HG02884 (cell line): ENCODE data around the gene NPHP4.

Experiments used
- ATAC-seq: cut with Tn5 transposase; IDR thresholded peaks from one replicate; pipeline ENCODE4 v1.9.1; 2021; ENCODE audit warnings: mild to moderate bottlenecking, moderate library complexity; ENCODE audit not compliant: unreplicated experiment

NPHP4 gene

DNA sequence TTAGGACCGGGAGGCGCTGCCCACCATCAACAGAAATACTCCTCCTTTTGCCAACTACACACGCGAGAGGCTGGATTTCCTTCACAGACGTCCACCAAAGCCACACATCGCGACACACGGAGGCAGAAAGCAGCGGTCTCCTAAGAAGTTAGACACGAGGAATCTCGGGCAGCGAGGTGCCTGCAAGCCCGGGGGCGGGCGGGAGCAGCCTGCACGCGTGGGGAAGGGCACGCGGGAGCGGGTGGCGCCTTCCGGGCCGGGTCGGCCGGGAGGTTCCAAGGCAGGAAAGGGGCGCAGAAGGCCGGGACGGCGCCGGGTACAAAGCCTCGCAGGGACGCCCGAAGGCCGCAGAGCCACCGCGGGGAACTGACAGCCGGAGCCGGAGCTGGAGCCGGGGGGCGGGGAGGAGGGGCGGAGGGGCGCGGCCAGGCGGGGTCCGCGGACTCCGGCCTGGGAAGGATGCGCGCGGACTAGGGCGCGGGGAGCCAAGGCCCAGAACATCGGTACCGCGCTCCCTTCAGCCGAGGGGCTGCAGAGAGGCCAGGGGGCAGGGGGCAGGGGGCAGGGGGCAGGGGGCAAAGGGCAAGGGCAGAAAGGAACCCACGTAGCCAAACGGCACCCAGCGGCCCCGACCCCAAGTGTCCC is 722 bp downstream of the NPHP4 start:
- ATAC-seq, result peak; percentile 8

DNA sequence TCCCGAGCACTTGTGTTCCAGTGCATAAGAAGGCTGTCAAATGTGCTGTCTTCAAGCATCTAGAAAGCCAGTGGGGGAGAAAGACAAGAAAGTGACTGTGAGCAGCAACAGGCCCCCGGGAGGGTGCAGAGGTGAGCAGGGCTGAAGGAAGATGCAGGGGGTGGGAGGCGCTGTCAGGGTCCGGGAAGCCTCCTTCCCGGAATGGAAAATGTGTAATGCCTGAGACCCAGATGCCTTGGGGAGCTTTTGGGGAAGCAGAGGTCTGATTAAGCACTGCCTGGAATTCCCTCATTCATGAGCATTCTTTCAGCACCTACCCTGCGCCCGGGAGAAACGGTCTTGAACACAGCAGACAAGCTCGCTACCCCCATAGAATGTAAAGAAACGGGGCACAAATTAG is 1.3 kb downstream of the NPHP4 start:
- no peak for ATAC-seq

DNA sequence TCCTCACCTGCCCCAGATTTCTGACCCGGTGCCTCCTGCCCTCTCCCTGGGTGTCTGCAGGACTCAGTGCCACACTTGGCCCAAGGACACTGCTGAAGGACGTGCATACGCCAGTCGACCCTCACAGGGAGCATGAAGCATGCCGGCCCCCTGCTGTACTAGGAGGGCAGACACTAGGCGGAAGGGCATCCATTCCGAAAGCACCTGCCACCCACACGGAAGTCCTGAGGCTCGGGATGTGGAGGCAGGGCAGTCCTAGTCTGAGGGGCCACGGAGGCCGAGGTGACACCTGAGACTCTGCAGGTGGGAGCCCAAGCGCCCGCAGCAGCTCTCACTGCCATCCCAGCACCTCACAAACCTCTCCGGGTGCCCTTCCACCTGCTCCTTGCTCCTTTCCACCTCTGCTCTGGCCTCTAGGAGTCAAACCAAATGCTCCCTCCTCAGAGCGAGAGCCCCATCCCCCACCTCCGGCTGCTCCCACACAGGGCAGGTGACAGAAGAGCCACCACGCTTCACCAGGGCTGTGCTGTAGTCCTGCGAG is 2.4 kb downstream of the NPHP4 start:
- ATAC-seq, result no peak

DNA sequence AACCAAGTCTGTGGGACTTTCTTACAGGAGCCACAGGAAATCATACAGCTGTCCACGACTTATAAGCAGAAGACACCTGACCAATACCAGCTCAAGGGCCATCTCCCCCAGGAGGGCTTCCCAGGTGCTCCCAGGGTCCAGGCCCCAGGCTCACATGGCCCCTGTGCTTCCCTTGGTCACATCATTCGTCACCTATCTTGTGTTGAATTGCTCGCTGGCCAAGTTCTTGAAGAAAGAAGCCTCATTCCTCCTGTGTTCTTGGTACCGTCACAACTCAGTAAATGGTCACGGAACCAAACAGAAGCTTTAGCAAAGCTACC is 3.0 kb downstream of the NPHP4 start:
- no peak for ATAC-seq

DNA sequence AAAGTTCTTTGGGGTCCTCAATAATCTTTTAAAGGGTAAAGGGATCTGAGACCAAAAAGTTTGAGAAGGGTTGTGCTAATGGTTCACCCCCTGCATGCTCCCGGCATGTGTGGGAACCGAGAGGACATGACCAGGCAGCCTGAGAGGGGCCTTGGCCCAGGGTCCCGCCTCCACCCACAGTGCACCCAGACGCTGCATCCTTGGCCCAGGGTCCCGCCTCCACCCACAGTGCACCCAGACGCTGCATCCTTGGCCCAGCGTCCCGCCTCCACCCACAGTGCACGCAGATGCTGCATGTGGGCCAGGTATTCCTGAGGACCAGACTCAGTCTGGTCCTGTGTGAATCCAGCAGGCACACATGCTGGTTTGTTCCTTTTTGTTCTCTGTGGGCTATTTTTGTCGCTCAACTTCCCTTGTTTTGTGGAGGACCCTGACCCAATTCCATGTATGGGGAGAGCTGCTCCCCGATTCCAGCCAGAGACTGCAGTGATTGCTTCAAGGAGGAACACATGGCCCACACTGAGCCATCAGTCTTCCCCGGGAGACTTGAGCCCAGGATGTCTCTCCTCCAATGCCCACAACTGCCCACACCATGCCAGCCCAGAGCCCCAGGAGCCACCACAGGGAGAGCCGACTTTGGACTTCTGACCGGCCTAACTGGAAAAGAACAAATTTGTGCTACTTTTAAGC is 3.5 kb downstream of the NPHP4 start:
- no peak for ATAC-seq

DNA sequence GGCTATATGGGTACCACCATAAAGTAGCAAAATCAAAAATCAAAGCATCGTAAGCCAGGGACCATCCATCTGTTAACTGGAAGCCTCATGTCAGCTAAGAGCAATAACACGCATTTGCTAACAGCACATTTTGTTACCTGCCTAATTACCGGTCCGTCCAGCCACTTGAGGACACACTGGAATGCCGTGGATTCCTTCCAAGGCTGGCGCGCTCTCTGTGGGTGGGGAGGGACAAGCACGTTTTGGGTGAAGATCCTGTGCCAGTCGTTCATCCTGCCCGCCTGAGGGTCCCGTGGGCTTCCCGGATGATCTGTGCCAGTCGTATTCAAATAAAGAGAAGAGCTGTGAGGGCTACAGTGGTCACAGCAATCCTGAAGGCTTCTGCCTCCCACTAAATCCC is 6.2 kb downstream of the NPHP4 start:
- no peak for ATAC-seq

DNA sequence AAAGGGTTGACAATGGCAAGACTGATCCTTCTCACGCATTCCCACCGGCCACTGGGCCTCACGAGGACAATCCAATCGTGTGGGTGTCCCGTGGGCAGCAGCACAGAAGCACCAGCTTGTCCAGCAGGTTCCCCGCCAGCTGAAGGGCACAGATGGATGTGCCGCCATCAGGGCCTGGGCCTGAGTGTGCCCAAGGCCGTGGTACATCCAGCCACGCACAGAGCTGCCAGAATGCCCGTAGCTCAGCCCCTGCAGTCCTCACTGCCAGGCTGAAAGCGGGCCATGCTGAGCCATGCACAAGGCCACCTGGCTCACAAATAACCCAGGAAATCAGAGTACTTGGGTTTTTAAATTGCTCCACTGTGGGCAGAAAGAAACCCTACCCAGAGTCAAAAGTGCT is 7.0 kb downstream of the NPHP4 start:
- no peak for ATAC-seq

DNA sequence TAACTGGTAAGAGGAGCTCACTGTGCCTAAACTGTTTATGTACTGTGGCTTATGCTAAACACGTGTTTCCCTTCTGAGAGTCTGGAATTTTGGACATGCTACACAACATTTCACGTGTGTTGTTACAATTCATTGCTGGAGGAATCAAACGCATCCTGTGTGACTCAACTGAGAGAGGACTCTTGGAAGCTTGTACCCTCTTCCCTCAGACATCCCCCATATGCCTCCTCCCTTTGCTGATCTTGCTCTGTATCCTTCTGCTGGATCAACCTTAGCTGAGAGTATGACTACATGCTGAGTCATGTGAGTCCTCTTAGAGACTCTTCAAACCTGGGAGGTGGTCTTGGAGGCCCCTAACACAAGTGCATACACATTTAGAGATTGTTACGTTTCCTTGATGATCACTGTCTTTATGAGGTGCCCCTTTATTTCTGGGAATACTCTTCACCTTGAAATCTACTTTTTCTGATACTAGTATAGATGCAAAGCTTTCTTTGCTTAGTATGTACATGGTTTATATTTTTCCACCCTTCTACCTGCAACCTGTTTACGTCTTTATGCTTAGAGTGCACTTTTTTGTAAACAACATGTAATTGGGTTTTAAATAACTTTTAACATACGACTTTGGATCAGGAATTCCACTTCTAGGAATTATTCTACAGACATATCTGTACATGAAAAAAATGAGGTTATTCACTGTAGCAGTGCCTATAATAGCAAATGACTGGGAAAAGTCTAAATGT is 8.7 kb downstream of the NPHP4 start:
- no peak for ATAC-seq

DNA sequence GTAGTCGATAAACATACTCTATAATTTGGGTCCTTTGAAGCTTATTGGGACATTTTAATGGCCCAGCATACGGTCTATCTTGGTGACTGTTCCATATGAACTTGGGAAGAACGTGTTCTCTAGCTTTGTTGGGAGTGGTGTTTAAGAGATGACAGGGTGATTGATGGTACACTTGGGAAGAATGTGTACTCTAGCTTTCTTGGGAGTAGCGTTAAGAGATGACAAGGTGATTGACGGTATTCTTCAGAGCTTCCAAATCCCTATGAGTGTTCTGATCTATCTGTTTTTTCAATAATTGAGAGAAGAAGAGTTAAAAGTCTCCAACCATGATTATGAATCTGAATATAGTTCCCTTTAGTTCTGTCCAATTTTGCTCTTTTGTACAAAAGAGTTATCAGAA is 9.4 kb downstream of the NPHP4 start:
- no peak for ATAC-seq

DNA sequence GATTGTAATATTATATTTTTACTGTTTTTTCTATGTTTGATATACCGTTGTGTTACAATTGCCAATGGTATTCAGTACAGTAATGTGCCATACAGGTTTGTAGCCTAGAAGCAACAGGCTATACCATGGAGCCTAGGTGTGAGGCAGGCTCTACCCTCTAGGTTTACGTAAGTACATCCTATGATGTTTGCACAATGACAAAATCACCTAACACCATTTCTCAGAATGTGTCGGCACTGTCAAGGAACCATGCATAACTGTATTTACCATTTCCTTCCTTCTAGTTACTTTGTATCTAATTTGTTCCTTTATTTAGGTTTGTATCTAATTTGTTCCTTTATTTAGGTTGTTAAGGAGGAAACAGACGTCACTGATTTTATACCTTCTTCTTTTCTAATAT is 9.9 kb downstream of the NPHP4 start:
- no peak for ATAC-seq

DNA sequence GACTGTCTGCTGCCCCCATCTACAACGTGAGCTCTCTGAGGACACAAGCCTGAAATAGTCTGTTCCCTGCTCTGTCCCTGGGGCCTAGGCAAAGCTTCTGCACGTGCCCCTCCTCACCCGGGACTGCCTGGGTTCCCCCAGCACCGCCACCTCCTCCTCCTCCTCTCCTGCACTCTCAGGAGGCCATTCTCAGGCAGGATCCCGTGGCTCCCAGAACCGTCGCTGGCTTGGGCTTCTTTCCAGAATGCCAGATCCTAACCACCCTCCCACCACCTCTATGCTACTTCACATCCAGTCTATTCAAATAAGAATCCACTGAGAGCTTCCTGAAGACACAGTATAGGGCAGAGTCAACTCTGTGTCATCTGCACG is 11.2 kb downstream of the NPHP4 start:
- no peak for ATAC-seq

DNA sequence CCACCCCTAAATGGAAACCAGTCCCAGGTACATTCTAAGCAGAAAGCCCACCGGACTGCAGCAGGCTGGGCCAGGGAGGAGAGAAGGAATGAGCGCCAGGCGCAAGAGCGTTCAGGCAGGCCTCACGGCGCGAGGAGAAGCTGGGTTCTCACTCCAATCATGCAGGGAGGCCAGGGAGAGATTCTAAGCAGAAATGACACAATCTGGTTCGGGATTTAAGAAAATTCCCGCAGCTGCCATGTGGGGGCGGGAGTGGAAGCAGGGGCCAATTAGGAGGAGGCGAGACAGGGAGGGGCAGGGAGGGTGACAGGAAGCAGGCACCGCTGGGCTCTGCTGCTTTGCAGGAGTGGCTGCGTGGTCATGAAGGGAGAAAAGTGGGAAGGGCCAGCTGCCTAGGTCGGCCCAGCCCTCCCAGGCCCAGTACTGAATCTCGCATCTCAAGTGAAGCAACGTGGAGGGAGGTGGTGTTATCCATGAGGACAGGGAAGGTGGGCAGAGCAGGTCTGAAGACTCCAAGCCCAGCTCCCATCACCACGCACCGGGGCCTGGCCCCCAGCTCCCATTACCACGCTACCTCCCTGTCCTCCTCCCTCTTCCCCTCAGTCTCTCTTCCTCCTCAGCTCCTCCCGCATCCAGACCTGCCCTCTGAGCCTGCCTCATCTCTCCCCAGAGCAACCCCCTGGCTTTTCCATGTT is 11.8 kb downstream of the NPHP4 start:
- no peak for ATAC-seq

DNA sequence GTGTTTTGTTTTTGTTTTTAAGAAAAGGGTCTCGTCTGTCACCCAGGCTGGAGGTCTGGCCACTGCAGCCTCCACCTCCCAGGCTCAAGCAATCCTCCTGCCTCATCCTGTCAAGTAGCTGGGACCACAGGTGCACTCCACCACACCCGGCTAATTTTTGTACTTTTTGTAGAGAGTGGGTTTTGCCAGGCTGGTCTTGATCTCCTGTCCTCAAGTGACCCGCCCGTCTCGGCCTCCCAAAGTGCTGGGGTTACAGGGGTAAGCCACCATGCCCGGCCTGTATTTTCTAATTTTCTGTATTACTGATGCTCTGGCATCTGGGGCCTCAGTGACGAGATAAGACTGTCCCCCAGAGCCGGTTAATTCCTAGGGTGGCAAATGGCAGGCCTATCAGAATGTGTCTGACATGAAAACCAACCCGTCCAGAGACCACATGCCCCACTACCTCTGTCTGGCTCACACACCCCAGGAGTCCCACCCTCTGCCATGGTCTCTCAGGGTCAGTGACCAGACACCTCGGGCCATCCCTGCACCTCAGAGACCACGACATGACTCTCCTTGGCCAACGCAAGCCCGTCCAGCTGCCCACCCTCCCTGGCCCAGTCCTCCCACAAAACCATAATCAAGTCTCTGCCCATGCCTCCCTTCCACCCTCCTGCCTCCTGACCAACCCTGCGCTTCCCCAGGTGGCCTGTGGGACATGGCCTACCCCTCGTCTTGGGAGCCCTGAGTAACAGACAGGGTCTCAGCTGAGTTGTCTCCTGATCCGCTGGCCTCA is 12.5 kb downstream of the NPHP4 start:
- no peak for ATAC-seq

DNA sequence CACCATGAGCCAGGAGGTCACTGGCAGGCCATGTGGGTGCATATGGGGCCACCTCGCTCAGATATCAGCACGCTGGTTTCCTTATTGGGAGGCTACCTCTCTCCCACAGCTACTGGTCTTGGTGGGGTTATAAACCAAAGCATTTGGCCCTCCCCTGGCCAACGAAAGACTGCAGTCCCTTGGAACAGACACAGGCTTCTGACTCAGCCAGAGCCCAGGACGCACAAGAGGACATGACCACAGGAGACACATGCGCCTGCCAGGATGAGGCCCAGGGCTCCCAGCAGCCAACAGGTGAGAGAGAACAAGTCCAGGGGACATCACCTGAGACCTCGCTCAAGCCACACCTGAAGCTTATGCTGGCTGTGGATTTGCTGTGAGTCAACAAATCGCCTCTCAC is 13.8 kb downstream of the NPHP4 start:
- no peak for ATAC-seq

DNA sequence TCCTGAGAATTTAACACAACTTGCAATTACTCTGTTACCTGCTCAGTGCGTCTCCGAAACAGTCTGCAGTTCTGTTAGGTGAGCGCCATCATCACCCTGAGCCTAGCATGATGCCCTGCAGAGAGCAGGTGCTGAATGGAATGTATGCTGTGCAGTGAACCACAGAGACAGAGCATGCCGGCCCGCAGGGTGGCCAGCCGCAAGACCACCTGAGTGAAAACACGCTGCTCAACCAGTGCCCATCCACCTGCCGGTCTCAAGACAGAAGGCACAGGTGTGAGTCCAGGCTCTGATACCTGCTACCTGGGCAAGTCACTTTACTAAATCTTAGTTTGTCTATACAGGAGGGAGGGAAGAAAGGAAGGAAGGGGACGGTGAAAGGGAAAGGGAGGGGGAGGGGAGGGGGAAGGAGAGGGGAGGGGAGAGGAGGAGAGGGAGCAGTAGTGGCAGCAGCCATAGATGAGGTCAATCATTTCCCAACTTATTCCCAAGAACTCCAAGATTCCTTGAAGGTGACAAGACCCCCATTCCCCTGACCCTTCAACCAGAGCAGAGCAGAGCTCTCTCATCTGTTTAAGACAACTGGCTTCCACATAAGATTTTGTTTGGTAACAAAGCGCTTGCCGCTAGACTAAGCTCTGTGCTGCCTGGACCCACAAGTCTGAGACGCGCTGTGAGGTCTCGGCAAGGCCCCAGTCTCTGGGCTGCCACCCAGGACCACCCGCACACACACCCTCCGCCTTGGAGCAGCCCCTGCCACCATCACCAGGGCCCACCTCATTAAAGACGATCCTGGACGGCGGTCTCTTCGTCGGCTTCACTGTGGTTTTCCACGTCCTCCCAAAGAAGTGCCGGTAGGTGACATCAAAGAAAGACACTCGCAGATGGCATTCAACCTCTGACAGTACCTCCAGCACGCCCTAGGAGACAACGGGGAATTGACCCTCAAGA is 14.5 kb downstream of the NPHP4 start:
- ATAC-seq, result no peak

DNA sequence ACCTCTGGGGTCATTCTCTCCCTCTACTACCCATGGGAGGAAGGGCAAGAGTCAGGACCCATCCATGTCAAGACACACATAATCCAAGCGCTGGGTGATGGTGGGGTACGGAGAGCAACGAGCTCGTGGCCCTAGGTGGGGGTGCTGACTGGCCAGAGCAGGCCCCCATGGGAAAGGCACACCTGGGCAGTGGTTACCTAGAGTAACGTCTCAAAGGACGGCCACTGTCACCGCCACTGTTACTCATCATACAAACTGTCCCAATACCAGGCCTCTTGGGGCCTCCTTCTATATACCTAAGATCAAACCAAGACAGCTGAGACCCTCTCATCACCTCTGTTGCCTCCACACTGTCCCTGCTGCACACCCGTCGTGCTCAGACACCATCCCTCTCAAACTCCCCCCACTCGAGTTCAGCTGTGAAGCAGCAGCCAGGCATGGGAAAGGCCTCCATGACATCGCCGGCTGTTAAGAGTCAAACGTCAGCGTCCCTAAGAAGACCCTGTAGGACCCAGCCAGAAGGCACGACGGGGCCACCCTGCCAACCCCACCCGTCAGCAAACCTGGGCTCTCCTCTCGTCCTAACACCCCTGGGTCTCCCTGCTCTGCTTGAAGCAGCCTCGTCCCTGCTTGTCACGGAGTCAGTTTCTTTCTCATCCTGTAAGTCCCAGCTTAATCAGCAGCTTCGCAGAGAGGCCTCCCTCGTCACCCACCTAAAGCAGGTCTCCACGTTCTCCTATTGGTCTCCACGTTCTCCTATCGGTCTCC is 15.3 kb downstream of the NPHP4 start:
- no peak for ATAC-seq

DNA sequence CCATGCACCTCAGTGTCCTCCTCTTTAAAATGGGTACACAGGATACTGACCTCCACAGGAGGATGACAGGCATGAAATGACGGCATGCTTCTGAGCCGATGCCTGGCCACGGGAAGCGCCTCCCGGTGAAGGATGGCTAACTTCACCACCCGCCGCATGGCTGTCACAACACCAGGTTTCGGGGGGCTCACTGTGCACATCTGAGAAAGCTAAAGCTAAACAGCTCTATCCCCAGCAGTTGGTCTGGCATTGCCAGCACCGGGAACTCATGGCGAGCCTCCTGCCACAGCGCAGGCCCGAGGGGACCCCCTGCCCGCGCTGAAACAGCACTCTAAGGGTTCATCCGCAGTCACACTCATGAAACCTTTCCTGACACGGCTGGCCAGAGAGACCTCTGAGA is 16.0 kb downstream of the NPHP4 start:
- no peak for ATAC-seq

DNA sequence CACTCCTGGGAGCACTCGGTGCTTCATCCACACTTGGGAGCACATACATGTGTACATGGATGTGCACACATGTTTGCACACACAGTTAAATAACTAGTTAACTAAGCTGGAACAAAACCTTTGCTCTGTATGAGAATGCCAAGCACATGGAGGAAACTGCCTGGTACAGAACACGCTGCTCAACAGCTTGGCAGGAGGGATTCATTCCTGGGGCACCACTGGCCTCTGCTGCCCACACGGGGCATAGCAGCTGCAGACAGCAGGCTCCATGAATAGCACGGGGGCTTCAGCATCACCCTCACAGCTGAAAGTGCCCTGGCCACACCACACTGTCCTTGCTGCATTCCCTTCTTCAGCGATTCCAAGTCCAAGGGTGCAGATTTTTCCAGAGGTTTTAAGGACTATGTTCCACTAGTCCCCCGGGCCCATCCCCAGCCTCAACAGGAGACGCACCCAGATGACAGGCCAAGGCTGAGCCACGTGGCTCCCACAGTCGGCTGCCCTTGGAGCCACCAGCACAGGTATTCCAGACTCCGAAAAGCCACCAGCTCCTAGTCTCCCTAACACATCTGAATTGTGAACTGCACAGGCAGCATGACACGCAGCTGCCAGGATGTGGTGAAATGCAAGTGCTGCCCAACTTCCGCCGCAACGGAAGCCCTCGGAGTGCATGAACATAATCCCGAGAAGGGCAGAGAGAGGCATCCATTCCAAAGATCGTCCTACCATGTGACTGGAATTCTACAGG is 16.9 kb downstream of the NPHP4 start:
- ATAC-seq, result no peak
